BJ (cell line): ENCODE results near the gene FRMD4A. TPM values are rescaled to one million over a fixed set of nuclear protein-coding genes. Genes with fewer than 3 reads are reported as not detected.

Source experiments
- CTCF ChIA-PET: fragments of 350-600 bp; formaldehyde crosslinking; extraction: SDS; loops from one replicate; lab custom pipeline; 2021; ENCODE audit warnings: antibody characterized with exemption, inconsistent platforms; lab: Yijun Ruan, JAX
- POLR2A ChIA-PET: fragments of 300-600 bp; sonication (Branson Sonifier 250); formaldehyde crosslinking; extraction: SDS; loops from one replicate; lab custom pipeline; 2021; ENCODE audit warnings: antibody characterized with exemption; lab: Charles Lee
- DNase-seq: peaks from one replicate; pipeline ENCODE4 v3.0.0-alpha.2; 2011; ENCODE audit warnings: low read depth
- H3K27me3 ChIP-seq: 2 replicates; pipeline ENCODE4 v1.6.0; 2011; ENCODE audit warnings: low read length; ENCODE audit not compliant: control insufficient read depth, insufficient read depth
- H3K36me3 ChIP-seq: 2 replicates; pipeline ENCODE4 v1.5.1; 2011; ENCODE audit warnings: low read length; ENCODE audit not compliant: control insufficient read depth, insufficient read depth
- H3K4me3 ChIP-seq: 2 replicates; pipeline ENCODE4 v1.5.1; 2011; ENCODE audit warnings: low read depth, mild to moderate bottlenecking, control low read depth, low read length
- polyA plus RNA-seq: library from polyadenylated mRNA; depleted of rRNA; stranded (reverse); fragments of >200 nt; gene quantifications from 2 replicates; pipeline ENCODE4 v1.2.3, GENCODE V29; 2011
- TF ChIP-seq, protein P1 (sequence below): IDR thresholded peaks from 2 replicates; pipeline ENCODE4 v1.5.1; 2011; ENCODE audit warnings: low read depth, mild to moderate bottlenecking, control low read depth, inconsistent platforms, low read length, moderate library complexity; ENCODE audit not compliant: insufficient read depth

Gene FRMD4A
- polyA plus RNA-seq, 1 experiment, result 31.6 TPM

- Histone ChIP-seq H3K27me3 (no peaks in the 10 kb centered on the region), H3K4me3 (no peak overlapping the region), H3K36me3 (peaks cover 6% of the 10 kb centered on the region)
- no peak for DNase-seq
- TF ChIP-seq, protein P1, sequence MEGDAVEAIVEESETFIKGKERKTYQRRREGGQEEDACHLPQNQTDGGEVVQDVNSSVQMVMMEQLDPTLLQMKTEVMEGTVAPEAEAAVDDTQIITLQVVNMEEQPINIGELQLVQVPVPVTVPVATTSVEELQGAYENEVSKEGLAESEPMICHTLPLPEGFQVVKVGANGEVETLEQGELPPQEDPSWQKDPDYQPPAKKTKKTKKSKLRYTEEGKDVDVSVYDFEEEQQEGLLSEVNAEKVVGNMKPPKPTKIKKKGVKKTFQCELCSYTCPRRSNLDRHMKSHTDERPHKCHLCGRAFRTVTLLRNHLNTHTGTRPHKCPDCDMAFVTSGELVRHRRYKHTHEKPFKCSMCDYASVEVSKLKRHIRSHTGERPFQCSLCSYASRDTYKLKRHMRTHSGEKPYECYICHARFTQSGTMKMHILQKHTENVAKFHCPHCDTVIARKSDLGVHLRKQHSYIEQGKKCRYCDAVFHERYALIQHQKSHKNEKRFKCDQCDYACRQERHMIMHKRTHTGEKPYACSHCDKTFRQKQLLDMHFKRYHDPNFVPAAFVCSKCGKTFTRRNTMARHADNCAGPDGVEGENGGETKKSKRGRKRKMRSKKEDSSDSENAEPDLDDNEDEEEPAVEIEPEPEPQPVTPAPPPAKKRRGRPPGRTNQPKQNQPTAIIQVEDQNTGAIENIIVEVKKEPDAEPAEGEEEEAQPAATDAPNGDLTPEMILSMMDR, result no peak
- POLR2A ChIA-PET, result no interaction called here
- CTCF ChIA-PET, result interaction anchor here (1.1 to 1.6 kb wide), 3 partner anchors 12 to 304 kb away, joined by 3 to 6 read pairs (median 4); no protein-coding TSS in a partner anchor
Measured at GRCh38 chr10:13790196-13790595, 540.5 kb downstream of the FRMD4A start.

GRCh38 chr10:13789448-13789829 lies 541.3 kb downstream of the FRMD4A start:
- ChIA-PET CTCF (interaction anchor here (1.0 to 3.2 kb wide), 5 partner anchors 13 to 308 kb away, joined by 3 to 31 read pairs (median 4); no protein-coding TSS in a partner anchor), POLR2A (no interaction called here)
- no peaks in the 10 kb centered on the region for H3K27me3 ChIP-seq
- no peak overlapping the region for H3K4me3 ChIP-seq
- TF ChIP-seq, protein P1, result no peak
- no peak for DNase-seq
- peaks cover 6% of the 10 kb centered on the region for H3K36me3 ChIP-seq

- POLR2A ChIA-PET, result no interaction called here
- TF ChIP-seq, protein P1, result no peak
- Histone ChIP-seq H3K4me3 (no peak overlapping the region), H3K36me3 (peaks cover 6% of the 10 kb centered on the region), H3K27me3 (no peaks in the 10 kb centered on the region)
- CTCF ChIA-PET, result interaction anchor here (0.7 to 3.2 kb wide), 10 partner anchors 11 to 689 kb away, joined by 3 to 31 read pairs (median 4); no protein-coding TSS in a partner anchor
- DNase-seq, result no peak
Measured at GRCh38 chr10:13788711-13789447, 541.8 kb downstream of the FRMD4A start.

DNA sequence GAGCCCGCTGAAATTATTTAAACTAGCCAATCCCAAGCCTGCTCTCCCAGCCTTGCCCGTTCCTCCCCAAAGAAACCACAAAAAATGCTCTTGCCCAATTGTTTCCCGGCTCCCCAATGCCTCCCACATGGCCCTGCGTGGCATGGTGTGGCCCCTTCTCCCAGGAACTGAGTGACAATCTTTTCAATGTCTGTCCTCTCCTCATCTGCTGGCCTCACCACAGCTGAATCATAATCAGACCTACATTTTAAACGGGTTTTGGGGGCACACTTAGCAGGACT lies 542.5 kb downstream of the FRMD4A start:
- ChIA-PET CTCF (interaction anchor here (0.7 to 3.2 kb wide), 10 partner anchors 11 to 690 kb away, joined by 3 to 31 read pairs (median 4); no protein-coding TSS in a partner anchor), POLR2A (no interaction called here)
- TF ChIP-seq, protein P1, result no peak
- Histone ChIP-seq H3K36me3 (peaks cover 6% of the 10 kb centered on the region), H3K4me3 (no peak overlapping the region), H3K27me3 (no peaks in the 10 kb centered on the region)
- no peak for DNase-seq

- no peak overlapping the region for H3K4me3 ChIP-seq
- no peaks in the 10 kb centered on the region for H3K27me3 ChIP-seq
- H3K36me3 ChIP-seq, result peaks cover 5% of the 10 kb centered on the region
- DNase-seq, result no peak
- ChIA-PET CTCF (interaction anchor here (0.6 to 3.2 kb wide), 15 partner anchors 84 to 691 kb away, joined by 3 to 31 read pairs (median 4); no protein-coding TSS in a partner anchor), POLR2A (no interaction called here)
- TF ChIP-seq, protein P1, result no peak
Measured at GRCh38 chr10:13787015-13787421, 543.7 kb downstream of the FRMD4A start.
